Coronary artery (tissue), 2 donors: ENCODE data around the gene MAP3K10.

ENCODE experiments used
- DNase-seq: peaks from one replicate; pipeline ENCODE4 v3.0.0-alpha.2; 2017; ENCODE audit warnings: low spot score
- H3K27ac ChIP-seq, 2 donors: fragments of 200-600 bp; sonication (generic); one replicate each; pipeline ENCODE4 v1.5.1; 2016 to 2019
- H3K4me3 ChIP-seq: fragments of 200-600 bp; sonication (generic); 2 replicates; pipeline ENCODE4 v1.5.1; 2016; ENCODE audit warnings: mild to moderate bottlenecking, moderate library complexity
- TF ChIP-seq, protein P1 (sequence below): fragments of 200-600 bp; sonication (generic); IDR thresholded peaks from one replicate; pipeline ENCODE4 v1.5.1; 2019; ENCODE audit warnings: antibody characterized with exemption

The MAP3K10 gene

GRCh38 chr19:40213251-40213829, 22.1 kb downstream of the MAP3K10 start:
- Histone ChIP-seq H3K4me3 (no peak overlapping the region), H3K27ac (no peak overlapping the region)
- DNase-seq, result no peak
- TF ChIP-seq, protein P1, sequence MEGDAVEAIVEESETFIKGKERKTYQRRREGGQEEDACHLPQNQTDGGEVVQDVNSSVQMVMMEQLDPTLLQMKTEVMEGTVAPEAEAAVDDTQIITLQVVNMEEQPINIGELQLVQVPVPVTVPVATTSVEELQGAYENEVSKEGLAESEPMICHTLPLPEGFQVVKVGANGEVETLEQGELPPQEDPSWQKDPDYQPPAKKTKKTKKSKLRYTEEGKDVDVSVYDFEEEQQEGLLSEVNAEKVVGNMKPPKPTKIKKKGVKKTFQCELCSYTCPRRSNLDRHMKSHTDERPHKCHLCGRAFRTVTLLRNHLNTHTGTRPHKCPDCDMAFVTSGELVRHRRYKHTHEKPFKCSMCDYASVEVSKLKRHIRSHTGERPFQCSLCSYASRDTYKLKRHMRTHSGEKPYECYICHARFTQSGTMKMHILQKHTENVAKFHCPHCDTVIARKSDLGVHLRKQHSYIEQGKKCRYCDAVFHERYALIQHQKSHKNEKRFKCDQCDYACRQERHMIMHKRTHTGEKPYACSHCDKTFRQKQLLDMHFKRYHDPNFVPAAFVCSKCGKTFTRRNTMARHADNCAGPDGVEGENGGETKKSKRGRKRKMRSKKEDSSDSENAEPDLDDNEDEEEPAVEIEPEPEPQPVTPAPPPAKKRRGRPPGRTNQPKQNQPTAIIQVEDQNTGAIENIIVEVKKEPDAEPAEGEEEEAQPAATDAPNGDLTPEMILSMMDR, result no peak

DNA sequence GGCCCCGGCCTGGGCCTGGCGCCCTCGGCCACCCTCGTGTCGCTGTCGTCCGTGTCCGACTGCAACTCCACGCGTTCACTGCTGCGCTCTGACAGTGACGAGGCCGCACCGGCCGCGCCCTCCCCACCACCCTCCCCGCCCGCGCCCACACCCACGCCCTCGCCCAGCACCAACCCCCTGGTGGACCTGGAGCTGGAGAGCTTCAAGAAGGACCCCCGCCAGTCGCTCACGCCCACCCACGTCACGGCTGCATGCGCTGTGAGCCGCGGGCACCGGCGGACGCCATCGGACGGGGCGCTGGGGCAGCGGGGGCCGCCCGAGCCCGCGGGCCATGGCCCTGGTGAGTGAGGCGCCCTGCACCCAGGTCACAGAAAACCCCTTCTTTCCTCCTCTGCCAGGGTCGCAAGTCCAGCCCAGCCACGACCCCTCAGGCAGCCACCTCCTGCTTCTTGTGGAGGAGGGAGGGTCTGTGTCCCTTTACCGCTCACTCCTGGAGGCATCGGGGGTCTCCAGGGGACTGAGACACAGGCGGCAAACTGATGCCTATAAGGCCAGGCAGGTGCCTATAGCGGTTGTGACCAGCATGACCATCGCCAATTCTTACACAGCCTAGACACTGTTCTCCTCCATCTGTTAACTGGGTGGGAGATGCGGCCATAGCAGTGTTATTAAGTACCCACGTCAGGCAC, 22.8 kb downstream of the MAP3K10 start:
- Histone ChIP-seq H3K27ac (no peak overlapping the region), H3K4me3 (no peak overlapping the region)
- no peak for DNase-seq
- TF ChIP-seq, protein P1, result no peak

DNA sequence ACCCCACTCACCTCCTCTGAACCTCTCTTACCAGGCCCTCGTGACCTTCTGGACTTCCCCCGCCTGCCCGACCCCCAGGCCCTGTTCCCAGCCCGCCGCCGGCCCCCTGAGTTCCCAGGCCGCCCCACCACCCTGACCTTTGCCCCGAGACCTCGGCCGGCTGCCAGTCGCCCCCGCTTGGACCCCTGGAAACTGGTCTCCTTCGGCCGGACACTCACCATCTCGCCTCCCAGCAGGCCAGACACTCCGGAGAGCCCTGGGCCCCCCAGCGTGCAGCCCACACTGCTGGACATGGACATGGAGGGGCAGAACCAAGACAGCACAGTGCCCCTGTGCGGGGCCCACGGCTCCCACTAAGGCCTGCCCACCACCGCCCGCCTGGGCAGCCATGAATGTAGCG, 23.7 kb downstream of the MAP3K10 start:
- no peak for DNase-seq
- TF ChIP-seq, protein P1, result no peak
- Histone ChIP-seq H3K27ac (no peak overlapping the region), H3K4me3 (no peak overlapping the region)

- Histone ChIP-seq H3K4me3 (no peak overlapping the region), H3K27ac (no peak overlapping the region)
- no peak for DNase-seq
- TF ChIP-seq, protein P1, result no peak
Measured at GRCh38 chr19:40216013-40216776, 25.0 kb downstream of the MAP3K10 start.

DNA sequence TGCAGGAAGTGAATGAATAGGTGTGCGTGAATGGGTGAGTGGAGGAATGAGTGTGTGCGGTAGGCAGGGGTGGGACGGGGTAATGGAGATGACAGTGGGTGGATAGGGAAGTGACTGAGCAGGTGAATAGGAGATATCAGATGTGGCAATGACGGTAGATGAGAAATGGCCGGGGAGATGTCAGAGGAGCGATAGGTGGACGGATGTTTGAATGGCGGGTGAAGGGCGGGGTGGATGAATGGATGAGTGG, 25.5 kb downstream of the MAP3K10 start:
- no peak for DNase-seq
- H3K4me3 ChIP-seq, result no peak overlapping the region
- TF ChIP-seq, protein P1, result no peak
- H3K27ac ChIP-seq, result no peak overlapping the region

GRCh38 chr19:40217027-40217810, 26.0 kb downstream of the MAP3K10 start:
- H3K4me3 ChIP-seq, result no peak overlapping the region
- TF ChIP-seq, protein P1, result no peak
- DNase-seq, result no peak

More at GRCh38 chr19:40217027-40217810, 26.0 kb downstream of the MAP3K10 start:
- no peak overlapping the region for H3K27ac ChIP-seq
